SK-N-SH (cell line): ENCODE results near the gene BTBD9.

Source experiments
- RAD21 ChIP-seq: IDR thresholded peaks from 2 replicates; pipeline ENCODE4 v1.6.1; 2012; ENCODE audit warnings: mild to moderate bottlenecking, low read length
- YY1 ChIP-seq: IDR thresholded peaks from 2 replicates; pipeline ENCODE4 v1.4.0; 2012; ENCODE audit warnings: low read depth, mild to moderate bottlenecking
- TF ChIP-seq, protein P1 (sequence below): fragments of 200-600 bp; sonication (generic); IDR thresholded peaks from 2 replicates; pipeline ENCODE4 v1.6.1; 2017; ENCODE audit warnings: antibody characterized with exemption, mild to moderate bottlenecking, moderate library complexity
- TF ChIP-seq, protein P2 (sequence below): IDR thresholded peaks from 2 replicates; pipeline ENCODE4 v1.6.1; 2012; ENCODE audit warnings: mild to moderate bottlenecking, low read depth, low read length, moderate library complexity

DNA sequence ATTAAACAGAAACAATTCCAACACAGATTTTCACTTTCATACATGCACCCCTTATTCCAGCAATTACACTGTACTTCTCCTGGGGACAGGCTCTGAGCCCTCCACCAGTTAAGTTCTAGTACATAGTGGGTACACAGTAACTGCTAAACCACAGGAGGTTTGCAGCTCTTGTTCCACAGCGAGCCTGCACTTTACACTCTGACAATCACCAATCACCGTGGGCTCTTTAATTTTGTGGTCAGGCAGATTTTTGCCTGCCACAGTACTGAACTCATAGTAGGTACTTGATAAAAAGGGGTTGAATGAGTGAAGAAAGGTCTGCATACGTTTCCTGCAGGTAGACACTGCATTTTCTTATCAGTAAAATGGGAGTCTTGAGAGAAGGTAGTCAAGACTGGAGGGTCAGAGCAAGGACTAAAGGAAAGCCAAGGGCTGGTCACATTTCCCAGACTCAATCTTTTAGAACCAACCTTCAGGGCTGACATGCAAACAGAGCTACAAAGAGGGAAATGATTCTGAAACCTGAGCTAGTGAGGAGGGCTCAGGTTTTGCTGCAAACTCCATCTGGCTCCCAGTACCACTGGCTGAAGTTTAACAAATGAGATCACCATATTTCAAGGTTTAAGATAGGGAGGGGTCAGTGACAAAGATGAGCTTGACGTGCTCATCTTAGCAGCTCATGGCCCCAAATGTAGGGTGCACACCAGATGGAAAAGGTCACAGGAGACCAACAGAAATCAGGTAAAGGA, 404.6 kb downstream of the BTBD9 start:
- TF ChIP-seq YY1 = no peak
- TF ChIP-seq, protein P1, sequence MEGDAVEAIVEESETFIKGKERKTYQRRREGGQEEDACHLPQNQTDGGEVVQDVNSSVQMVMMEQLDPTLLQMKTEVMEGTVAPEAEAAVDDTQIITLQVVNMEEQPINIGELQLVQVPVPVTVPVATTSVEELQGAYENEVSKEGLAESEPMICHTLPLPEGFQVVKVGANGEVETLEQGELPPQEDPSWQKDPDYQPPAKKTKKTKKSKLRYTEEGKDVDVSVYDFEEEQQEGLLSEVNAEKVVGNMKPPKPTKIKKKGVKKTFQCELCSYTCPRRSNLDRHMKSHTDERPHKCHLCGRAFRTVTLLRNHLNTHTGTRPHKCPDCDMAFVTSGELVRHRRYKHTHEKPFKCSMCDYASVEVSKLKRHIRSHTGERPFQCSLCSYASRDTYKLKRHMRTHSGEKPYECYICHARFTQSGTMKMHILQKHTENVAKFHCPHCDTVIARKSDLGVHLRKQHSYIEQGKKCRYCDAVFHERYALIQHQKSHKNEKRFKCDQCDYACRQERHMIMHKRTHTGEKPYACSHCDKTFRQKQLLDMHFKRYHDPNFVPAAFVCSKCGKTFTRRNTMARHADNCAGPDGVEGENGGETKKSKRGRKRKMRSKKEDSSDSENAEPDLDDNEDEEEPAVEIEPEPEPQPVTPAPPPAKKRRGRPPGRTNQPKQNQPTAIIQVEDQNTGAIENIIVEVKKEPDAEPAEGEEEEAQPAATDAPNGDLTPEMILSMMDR = no peak
- no peak for TF ChIP-seq RAD21
- TF ChIP-seq, protein P2, sequence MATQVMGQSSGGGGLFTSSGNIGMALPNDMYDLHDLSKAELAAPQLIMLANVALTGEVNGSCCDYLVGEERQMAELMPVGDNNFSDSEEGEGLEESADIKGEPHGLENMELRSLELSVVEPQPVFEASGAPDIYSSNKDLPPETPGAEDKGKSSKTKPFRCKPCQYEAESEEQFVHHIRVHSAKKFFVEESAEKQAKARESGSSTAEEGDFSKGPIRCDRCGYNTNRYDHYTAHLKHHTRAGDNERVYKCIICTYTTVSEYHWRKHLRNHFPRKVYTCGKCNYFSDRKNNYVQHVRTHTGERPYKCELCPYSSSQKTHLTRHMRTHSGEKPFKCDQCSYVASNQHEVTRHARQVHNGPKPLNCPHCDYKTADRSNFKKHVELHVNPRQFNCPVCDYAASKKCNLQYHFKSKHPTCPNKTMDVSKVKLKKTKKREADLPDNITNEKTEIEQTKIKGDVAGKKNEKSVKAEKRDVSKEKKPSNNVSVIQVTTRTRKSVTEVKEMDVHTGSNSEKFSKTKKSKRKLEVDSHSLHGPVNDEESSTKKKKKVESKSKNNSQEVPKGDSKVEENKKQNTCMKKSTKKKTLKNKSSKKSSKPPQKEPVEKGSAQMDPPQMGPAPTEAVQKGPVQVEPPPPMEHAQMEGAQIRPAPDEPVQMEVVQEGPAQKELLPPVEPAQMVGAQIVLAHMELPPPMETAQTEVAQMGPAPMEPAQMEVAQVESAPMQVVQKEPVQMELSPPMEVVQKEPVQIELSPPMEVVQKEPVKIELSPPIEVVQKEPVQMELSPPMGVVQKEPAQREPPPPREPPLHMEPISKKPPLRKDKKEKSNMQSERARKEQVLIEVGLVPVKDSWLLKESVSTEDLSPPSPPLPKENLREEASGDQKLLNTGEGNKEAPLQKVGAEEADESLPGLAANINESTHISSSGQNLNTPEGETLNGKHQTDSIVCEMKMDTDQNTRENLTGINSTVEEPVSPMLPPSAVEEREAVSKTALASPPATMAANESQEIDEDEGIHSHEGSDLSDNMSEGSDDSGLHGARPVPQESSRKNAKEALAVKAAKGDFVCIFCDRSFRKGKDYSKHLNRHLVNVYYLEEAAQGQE = no peak
